ENCODE data around the gene AKAP8. TPM values are rescaled to one million over a fixed set of nuclear protein-coding genes. Genes with fewer than 3 reads are reported as not detected.
"Not testable (repeated sequence)": the region's sequence is repeated elsewhere in the genome, so short reads cannot be mapped to it uniquely, and the experiment has no call there.

The AKAP8 gene
- total RNA-seq, 4 donors from 2014 or later = 27.1 to 86.6 (median 58.5) TPM

DNA sequence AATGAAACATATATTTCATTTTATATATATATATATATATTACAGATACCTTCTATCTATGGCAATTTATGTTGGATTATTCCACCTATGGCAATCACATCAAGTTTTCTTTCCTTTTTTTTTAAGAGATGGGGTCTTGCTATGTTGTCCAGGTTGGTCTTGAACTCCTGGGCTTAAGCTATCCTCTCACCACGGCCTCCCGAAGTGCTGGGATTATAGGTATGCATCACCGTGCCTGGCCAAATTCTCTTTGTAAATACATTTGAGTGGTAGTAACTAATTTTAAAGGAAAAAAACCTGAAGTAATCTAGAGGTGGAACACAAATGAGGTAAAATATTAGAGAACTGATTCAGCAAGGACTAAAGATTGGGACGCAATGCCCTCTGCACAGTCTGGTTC lies 25.7 kb downstream of the AKAP8 start:
- H3K4me3 ChIP-seq = no peak overlapping the region
- TF ChIP-seq, protein P1, sequence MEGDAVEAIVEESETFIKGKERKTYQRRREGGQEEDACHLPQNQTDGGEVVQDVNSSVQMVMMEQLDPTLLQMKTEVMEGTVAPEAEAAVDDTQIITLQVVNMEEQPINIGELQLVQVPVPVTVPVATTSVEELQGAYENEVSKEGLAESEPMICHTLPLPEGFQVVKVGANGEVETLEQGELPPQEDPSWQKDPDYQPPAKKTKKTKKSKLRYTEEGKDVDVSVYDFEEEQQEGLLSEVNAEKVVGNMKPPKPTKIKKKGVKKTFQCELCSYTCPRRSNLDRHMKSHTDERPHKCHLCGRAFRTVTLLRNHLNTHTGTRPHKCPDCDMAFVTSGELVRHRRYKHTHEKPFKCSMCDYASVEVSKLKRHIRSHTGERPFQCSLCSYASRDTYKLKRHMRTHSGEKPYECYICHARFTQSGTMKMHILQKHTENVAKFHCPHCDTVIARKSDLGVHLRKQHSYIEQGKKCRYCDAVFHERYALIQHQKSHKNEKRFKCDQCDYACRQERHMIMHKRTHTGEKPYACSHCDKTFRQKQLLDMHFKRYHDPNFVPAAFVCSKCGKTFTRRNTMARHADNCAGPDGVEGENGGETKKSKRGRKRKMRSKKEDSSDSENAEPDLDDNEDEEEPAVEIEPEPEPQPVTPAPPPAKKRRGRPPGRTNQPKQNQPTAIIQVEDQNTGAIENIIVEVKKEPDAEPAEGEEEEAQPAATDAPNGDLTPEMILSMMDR (IDR thresholded peaks at IDR 0.05) = no peak
- no peak for TF ChIP-seq POLR2A (IDR thresholded peaks at IDR 0.05)
- no peaks in the 10 kb centered on the region for H3K4me1 ChIP-seq
- H3K9me3 ChIP-seq = no peaks in the 10 kb centered on the region
- no peaks in the 10 kb centered on the region for H3K27me3 ChIP-seq
- H3K27ac ChIP-seq = no peak overlapping the region
- no peak for DNase-seq
- H3K36me3 ChIP-seq = peaks cover 0 to 55% (median 0%) of the 10 kb centered on the region in 3 donors

DNA sequence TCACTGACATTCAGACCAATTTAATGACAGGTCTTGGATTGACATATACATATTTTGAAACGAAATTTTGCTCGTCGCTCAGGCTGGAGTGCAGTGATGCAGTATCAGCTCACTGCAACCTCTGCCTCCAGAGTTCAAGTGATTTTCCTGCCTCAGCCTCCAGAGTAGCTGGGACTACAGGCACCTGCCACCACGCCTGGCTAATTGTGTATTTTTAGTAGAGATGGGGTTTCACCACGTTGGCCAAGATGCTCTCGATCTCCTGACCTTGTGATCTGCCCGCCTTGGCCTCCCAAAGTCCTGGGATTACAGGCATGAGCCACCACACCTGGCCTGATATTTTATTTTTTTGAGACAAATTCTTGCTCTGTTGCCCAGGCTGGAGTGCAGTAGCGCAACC lies 27.1 kb downstream of the AKAP8 start:
- peaks cover 0 to 41% (median 0%) of the 10 kb centered on the region in 3 donors for H3K36me3 ChIP-seq
- H3K4me1 ChIP-seq, H3K27ac ChIP-seq, H3K27me3 ChIP-seq, H3K4me3 ChIP-seq, DNase-seq, H3K9me3 ChIP-seq: not testable (repeated sequence)

DNA sequence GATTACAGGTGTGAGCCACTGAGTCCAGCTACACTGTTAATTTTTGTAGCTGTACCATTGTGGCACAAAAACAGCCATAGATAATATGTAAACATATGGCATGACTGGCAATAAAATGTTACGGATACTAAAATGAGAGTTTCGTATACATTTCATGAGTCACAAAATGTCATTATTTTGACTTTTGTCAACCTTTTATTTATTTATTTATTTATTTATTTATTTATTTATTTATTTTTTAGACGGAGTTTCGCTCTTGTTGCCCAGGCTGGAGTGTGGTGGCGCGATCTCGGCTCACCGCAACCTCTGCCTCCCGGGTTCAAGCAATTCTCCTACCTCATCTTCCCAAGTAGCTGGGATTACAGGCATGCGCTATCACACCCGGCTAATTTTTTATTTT lies 38.3 kb downstream of the AKAP8 start:
- H3K27me3 ChIP-seq, H3K9me3 ChIP-seq, DNase-seq, H3K36me3 ChIP-seq, H3K27ac ChIP-seq, H3K4me3 ChIP-seq, H3K4me1 ChIP-seq: not testable (repeated sequence)

DNA sequence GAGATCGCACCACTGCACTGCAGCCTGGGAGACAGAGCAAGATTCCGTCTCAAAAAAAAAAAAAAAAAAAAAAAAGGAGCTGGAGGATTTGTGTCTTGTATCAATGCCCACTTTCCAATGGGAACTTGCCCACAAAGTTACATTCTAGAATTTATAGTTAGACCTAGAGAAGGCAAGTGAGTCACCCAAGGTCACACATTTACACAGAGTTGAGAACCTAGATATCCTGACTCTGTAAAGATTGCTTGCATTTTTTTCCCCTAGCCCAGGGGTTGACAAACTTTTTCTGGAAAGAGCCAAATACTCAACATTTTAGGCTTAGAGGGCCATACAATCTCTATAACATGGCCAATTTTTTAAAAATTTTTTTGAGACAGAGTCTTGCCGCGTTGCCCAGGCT lies 39.5 kb downstream of the AKAP8 start:
- H3K9me3 ChIP-seq = no peaks in the 10 kb centered on the region
- no peak for TF ChIP-seq POLR2A (IDR thresholded peaks at IDR 0.05)
- TF ChIP-seq, protein P1 (IDR thresholded peaks at IDR 0.05) = no peak
- H3K4me1 ChIP-seq = no peaks in the 10 kb centered on the region
- H3K36me3 ChIP-seq = peaks cover 0 to 4% (median 0%) of the 10 kb centered on the region in 3 donors
- H3K27ac ChIP-seq = no peak overlapping the region
- no peak overlapping the region for H3K4me3 ChIP-seq
- H3K27me3 ChIP-seq = no peaks in the 10 kb centered on the region
- no peak for DNase-seq

DNA sequence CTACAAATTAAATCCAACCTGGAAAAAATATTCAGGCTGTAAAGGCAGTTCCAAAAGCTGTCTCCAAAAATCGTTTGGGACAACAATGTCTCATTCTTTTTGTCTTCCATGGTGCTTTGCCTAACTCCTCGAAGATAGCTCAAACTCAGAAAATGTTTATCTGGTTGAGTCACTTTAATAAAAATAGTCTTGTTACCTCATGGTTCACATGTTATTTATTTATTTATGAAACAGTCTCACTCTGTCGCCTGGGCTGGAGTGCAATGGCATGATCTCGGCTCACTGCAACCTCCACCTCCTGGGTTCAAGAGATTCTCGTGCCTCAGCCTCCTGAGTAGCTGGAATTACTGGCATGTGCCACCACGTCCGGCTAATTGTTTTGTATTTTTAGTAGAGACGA lies 42.4 kb downstream of the AKAP8 start:
- H3K9me3 ChIP-seq = no peaks in the 10 kb centered on the region
- peaks cover 0 to 12% (median 0%) of the 10 kb centered on the region in 4 donors for H3K4me1 ChIP-seq
- H3K4me3 ChIP-seq = no peak overlapping the region
- H3K27ac ChIP-seq = no peak overlapping the region
- no peak for TF ChIP-seq POLR2A (IDR thresholded peaks at IDR 0.05)
- TF ChIP-seq, protein P1 (IDR thresholded peaks at IDR 0.05) = no peak
- no peaks in the 10 kb centered on the region for H3K27me3 ChIP-seq
- no peak for DNase-seq
- no peaks in the 10 kb centered on the region for H3K36me3 ChIP-seq

DNA sequence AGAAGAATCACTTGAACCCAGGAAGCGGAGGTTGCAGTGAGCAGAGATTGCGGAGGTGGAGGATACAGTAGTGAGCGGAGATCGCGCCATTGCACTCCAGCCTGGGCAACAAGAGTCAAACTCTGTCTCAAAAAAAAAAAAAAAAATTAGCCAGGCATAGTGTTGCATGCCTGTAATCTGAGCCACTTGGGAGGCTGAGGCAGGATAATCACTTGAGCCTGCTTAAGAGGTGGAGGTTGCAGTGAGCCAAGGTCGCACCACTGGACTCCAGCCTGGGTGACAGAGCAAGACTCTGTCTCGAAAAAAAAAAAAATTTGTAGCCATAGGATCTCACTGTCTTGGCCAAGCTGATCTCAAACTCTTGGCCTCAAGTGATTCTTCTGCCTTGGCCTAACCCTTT lies 43.6 kb downstream of the AKAP8 start:
- DNase-seq, H3K4me3 ChIP-seq, H3K27me3 ChIP-seq, H3K36me3 ChIP-seq, H3K27ac ChIP-seq, H3K9me3 ChIP-seq: not testable (repeated sequence)
- H3K4me1 ChIP-seq = peaks cover 0 to 12% (median 0%) of the 10 kb centered on the region in 4 donors

DNA sequence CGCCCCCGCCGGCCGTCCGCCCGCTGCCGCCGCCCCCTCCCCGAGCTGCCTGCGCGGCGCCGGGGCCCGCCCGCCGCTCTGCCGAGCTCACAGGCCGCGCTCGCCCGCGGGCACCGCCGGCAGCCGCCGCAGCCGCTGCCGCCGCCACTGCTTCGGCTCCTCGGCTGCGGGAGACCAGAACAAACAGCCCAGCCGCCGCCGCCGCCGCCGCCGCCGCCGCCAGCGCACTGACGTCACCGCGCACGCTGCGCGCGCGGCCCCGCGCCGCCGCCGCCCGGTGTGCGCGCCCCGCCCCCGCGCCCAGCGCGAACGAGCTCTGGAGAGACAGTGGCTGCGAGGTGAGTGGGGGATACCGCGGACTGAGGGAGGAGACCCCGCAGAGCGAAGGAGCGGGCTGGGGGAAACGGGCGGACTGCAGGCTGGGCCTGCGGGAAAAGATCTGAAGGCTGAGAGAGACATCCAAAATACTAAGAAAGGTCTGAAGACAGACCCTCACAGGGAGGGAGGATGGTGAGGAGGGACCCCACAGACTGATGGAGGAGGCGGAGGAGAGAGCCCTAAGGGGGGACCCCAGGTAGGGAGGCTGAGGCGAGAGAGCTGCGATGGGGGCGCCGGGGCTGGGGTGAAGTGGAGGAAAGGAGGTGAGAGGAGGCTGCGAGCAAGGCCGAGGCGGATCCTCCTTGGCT lies 47.1 kb downstream of the AKAP8 start, which contains the start of gene BRD4:
TSS of gene BRD4 (minus strand) at position 229 of the 686 bp plus-strand sequence. CDS start 59,440 bp downstream, outside the sequence.
- peak within 1 kb of the TSS; percentile 90 to 99 (median 96) for H3K4me3 ChIP-seq
- H3K9me3 ChIP-seq = no peaks in the 10 kb centered on the region
- peak within 1 kb of the TSS; percentile 91 to 100 (median 96) for H3K27ac ChIP-seq
- no peaks in the 10 kb centered on the region for H3K27me3 ChIP-seq
- H3K4me1 ChIP-seq = peaks cover 0 to 46% (median 8%) of the 10 kb centered on the region in 4 donors
- TF ChIP-seq, protein P1 (IDR thresholded peaks at IDR 0.05) = no peak
- TF ChIP-seq POLR2A (IDR thresholded peaks at IDR 0.05) = peak in 1 of 2 donors; percentile 48
- DNase-seq = peak; percentile 73 to 86 (median 86)
- no peaks in the 10 kb centered on the region for H3K36me3 ChIP-seq

Data from Peyer's patch (tissue), 4 donors.